AG20443 (cell line): ENCODE data around the gene SLC38A7.

Experiments used
- DNase-seq: peaks from one replicate; pipeline ENCODE4 v3.0.0; 2012; ENCODE audit warnings: low spot score, mixed read lengths

SLC38A7 gene

DNA sequence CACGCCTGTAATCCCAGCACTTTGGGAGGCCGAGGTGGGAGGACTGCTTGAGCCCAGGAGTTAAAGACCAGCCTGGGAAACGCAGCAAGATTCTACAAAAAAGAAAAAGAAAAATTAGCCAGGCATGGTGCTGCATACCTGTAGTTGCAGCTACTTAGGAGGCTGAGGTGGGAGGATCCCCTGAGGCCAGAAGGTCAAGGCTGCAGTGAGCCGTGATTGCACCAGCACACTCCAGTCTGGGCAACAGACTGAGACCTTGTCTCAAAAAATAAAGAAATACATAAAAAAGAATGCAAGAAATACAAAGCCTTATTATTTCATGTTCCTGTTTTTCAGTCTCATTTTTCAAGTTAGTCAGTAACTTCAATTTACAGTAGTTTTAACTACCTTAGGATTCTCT lies 49.1 kb downstream of the SLC38A7 start:
- DNase-seq: no peak

DNA sequence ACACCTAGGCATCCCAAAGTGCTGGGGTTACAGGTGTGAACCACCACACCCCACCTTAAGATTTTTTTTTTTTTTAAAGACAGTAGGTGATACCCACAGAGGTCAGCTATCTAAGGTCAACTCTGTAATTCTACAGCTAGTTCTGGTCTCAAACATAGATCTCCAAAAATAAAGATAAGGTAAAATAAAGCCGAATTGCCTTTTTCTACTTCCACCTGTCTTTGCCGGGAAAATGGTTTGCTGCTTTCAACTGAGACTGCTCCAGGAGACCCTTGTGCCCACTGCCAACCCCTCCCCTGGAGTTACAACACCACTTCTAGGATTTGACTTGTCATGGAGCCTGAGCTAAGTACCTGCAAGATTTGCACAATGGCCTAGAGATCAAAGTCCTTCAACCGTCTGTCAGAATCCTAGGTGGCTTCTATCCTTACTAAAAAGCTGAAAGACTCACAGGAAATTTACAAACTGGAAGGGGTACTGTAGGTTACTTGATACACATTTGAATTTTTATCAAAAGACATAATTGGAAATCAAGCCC lies 50.2 kb downstream of the SLC38A7 start:
- no peak for DNase-seq

DNA sequence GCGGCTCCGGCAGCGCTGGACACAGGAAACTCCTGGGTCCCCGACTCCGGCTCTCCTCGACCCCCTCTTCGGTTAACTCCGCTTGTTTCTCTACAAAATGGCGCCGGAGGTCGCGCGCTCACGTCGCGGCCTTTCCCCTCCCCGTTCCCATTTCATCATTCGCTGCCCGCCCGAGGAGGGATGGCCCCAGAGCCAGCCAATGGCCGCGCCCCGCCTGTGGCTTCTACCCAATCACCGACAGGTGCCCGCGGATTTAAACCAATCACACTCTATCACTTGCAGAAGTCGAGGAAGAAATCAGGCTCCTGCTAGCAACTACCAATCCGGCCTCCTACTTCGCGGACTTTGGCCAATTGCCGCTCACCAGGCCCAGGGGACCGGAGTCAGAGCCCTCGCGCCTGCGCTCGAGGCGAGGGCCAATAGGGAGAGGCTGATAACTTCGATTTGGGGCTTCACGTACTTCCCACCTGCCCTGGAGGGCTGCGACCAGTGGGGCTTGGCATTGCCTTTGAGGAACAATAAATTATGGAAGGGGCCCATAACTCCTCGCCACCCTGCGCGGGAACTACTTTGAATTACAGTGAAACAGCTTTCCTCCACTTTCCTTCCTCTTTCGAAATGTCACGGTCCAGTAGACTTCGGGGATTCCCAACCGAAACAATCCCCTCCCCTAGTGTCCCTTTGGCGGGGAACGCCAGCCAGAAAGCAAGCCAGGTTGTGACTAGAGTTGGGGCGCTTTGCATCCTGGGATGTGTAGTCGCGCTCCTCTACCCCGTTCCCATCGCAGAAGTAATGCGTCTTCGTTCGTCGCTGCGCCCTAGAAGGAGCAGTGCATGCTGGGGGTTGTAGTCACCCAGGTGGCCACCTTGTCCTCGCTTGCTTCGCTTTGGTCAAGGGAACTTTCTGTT lies 54.6 kb downstream of the SLC38A7 start, which contains the start of gene CNOT1:
TSS of gene CNOT1 (minus strand) at position 94 of the 908 bp plus-strand sequence. CDS start 30,489 bp downstream, outside the sequence.
- peak; percentile 97 for DNase-seq

DNA sequence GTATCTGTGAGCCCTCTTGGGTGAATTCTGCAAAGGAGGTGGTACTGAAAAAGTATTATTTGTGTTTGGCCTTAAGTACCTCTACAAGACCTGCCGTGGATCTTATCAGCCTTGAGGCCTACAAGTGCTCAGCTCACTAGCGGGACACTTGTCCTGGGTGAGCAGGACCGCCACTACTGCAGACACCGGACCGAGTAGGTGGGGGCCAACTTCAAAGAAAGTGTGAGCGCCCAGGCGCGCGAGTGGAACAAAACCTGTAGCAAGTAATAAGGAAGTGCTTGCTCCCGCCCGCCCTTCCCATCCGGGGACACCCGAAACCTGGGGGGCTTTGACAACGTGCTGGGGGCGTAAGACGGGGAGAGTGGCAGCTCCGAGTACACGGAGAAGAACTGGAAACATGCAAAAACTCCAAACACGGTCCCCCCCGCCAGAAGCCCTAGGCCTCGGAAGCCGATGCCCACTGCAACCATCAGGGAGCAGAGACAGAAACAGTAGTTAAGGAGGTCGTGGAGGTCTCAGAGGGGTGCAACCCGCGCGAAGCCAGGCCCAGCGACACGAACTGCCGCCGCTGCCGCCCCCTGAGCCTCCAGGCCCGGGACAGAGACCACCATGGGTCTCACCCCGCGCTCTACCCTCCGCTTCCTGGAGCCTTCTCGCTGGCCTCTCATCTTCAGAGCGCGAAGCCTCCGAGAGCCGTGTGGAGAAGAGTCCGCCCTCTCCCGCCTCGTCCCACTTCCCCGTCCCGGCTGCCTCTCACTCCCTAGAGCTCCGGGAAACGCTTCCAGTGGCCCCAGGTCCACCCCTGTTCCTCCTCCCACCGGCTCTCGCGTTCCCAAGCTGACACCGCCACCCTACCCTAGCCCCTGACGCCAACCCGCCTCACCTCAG lies 55.5 kb downstream of the SLC38A7 start:
- peak; percentile 44 for DNase-seq

DNA sequence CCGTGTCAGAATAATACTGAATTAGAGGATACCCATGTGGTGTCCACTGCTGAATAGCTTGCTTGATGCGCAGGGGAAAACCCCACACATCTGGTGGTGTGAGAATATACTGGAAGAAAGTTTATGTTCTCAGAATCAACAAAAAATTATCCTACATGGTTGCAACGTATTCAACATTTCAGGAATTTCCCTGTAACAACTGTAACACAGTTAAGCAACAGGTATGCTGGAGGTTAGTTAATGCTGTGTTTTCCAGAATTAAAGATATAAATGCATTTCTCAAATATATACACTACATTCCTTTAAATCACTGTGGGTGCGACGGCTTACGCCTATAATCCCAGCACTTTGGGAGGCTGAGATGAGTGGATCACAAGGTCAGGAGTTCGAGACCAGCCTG lies 60.4 kb downstream of the SLC38A7 start:
- no peak for DNase-seq

DNA sequence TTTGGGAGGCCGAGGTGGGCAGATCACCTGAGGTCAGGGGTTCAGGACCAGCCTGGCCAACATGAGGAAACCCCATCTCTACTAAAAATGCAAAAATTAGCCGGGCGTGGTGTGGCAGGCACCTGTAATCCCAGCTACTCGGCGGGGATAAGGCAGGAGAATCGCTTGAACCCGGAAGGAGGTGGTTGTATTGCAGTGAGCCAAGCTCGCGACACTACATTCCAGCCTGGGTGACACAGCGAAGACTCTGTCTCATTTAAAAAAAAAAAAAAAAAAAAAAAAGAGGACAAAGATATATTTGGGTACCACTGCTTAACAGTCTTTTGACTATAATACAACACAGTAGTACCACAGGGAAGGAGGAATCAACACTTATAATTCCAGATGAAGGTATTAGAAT lies 64.2 kb downstream of the SLC38A7 start:
- DNase-seq: no peak

DNA sequence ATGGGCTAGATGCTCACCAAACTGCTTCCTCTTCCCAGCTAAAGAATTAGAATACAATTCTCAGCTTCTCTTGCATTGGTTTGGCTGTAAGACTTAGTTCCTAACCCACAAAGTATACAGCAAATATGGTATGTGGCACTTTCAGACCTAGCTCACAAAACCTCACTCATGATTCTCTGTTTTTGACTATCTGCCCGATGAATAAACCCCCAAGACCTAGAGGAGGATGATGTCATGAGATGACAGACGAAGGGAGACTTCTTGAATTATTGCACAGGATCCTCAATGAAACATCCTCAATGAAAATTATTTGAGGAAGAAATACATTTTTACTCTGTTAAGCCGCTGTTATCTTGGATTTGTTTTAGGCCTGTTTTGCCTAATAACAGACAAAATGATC lies 69.3 kb downstream of the SLC38A7 start:
- no peak for DNase-seq
